HPDE6-E6E7 (cell line): ENCODE results near the gene PRXL2A.
A peak's percentile ranks its signal among the peaks of the same experiment; 100 is the strongest.

Experiments used
- DNase-seq: peaks from one replicate; pipeline ENCODE4 v3.0.0; 2011; ENCODE audit warnings: missing footprints; ENCODE audit errors: extremely low spot score

PRXL2A gene

GRCh38 chr10:80461208-80462183 is 53.1 kb downstream of the PRXL2A start:
- DNase-seq: no peak

- no peak for DNase-seq
Measured at GRCh38 chr10:80462299-80462980, 54.1 kb downstream of the PRXL2A start.

GRCh38 chr10:80462981-80463741 is 54.8 kb downstream of the PRXL2A start:
- no peak for DNase-seq

GRCh38 chr10:80463868-80464267 is 55.5 kb downstream of the PRXL2A start:
- DNase-seq: no peak

GRCh38 chr10:80464557-80465450 is 56.5 kb downstream of the PRXL2A start:
- DNase-seq: no peak

- no peak for DNase-seq
Measured at GRCh38 chr10:80465451-80465835, 57.1 kb downstream of the PRXL2A start.

GRCh38 chr10:80465839-80466590 is 57.7 kb downstream of the PRXL2A start:
- no peak for DNase-seq

- DNase-seq: no peak
Measured at GRCh38 chr10:80466724-80467326, 58.5 kb downstream of the PRXL2A start.

- no peak for DNase-seq
Measured at GRCh38 chr10:80468002-80468401, 59.7 kb downstream of the PRXL2A start.

- DNase-seq: no peak
Measured at GRCh38 chr10:80468806-80469421, 60.6 kb downstream of the PRXL2A start.

- DNase-seq: no peak
Measured at GRCh38 chr10:80470266-80470665, 61.9 kb downstream of the PRXL2A start.

GRCh38 chr10:80471001-80471400 is 62.6 kb downstream of the PRXL2A start:
- DNase-seq: peak; percentile 75

- peak; percentile 79 for DNase-seq
Measured at GRCh38 chr10:80471715-80472233, 63.4 kb downstream of the PRXL2A start.

- DNase-seq: no peak
Measured at GRCh38 chr10:80472234-80473095, 64.1 kb downstream of the PRXL2A start.

- no peak for DNase-seq
Measured at GRCh38 chr10:80473096-80473657, 64.8 kb downstream of the PRXL2A start.

- DNase-seq: no peak
Measured at GRCh38 chr10:80473692-80474596, 65.6 kb downstream of the PRXL2A start.

- no peak for DNase-seq
Measured at GRCh38 chr10:80474597-80474910, 66.2 kb downstream of the PRXL2A start.
